Cardiac septum (tissue), 1 donor: ENCODE data around the gene TDRD10. TPM values are rescaled to one million over a fixed set of nuclear protein-coding genes. Genes with fewer than 3 reads are reported as not detected.
"Not testable (repeated sequence)": the region's sequence is repeated elsewhere in the genome, so short reads cannot be mapped to it uniquely, and the experiment has no call there.

Experiments
- DNase-seq: peaks from one replicate; pipeline ENCODE4 v3.0.0-alpha.2; 2020; ENCODE audit warnings: low spot score
- intact Hi-C: fragments of 100-400 bp; cut with DNase I; formaldehyde crosslinking; loops from one replicate; pipeline ENCODE4 v1.14.0; 2022
- total RNA-seq: library from RNA; stranded (reverse); fragmentation: NEBNext Ultra II Directional; extraction: Animal tissue kit (Norgen Biotek cat#: 25700); gene quantifications from one replicate; pipeline ENCODE4 v1.2.1, GENCODE V29; 2021
- donor health status: DM: no; HTN: no; CAD: no.

Gene TDRD10
- total RNA-seq, 1 donor from 2014 or later, result 5.0 TPM

DNA sequence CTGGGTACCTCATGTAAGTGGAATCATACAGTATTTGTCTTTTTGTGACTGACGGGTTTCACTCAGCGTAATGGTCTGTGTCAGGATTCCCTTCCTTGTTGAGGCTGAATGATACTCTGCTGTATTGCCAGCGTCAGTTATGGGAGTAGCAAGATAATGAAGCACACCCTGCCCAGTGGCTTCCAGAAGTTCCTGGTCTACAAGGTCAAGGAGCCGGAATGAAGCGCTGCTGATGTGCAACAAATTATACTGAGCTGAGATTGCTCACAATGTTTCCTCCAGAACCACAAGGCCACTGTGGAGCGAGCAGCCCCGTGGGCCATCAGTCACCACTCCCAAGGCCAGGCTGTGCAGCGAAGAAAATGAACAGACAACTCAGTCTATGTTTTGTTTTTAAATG is 24.0 kb upstream of the TDRD10 start:
- DNase-seq, result no peak
- intact Hi-C loops, result no loop called here

DNA sequence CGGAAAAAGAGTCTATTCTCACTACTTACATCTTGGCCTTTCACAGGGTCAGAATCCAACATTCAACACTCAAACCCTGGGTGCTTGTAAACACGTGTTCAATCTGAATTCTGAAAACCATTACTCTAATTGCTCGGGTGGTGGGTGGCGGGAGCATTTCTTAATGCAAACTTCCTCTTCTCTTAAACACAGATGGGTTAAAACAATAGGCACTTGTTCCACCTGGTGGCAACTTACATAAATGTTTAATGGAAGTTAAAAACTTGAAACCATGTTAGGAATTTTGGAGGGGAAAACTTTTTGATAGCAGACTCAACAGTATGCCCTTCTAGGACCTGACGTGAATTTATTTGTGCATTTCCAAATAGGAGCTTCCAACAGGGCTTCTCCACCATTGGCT is 23.4 kb upstream of the TDRD10 start:
- intact Hi-C loops, result no loop called here
- DNase-seq, result no peak

DNA sequence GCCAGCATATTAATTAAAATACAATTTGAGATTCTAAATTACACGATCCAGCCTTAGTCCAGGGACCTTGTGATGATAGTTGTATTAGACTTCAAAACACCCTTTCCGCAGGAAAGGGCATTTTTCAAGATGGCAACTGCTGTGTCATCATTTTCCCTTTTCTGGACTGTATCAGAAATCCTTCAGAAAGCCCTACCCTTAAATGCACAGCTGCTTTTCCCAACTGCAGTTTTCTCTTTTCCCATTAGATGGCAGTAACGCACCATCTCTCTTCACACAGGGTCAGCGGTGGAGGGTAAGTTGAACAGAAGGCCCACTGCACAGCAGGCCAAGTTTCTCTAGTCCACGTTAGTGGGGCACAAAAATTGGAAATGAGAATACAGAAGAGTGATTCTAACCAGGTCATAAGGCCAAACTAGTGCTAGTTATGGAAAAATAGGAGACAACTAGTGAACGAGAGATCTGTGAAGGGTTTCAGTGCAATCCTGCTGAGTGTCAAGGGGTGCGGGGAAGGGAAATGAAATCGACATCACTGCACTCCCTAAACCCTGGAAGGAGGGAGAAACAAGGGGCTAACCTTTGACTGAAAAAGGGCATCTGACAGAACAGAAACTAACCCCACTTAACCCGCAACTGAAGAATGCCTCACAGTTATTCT is 22.1 kb upstream of the TDRD10 start:
- DNase-seq, result no peak
- intact Hi-C loops, result loop anchor here (1.0 to 10.0 kb wide), 3 partner anchors 66 to 605 kb away; partner anchors contain the start of gene KCNN3

DNA sequence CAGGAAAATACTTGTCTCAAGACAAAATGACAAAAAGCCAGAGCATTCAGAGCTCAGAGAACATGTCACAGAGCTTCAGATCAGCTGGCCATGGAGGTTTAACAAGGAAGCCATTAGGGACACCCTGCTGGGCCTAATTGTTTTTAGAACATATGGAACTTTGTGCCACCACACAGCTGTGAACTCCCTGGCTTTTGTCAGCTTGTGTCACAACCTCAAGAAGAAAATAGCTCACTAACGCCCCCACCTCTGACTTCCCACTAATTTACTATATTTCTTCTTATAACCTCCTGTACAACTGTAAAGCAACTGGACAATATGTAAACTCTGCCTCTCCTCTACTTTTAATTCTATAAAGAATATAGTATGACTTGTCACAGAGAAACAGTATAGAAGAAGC is 21.0 kb upstream of the TDRD10 start:
- DNase-seq, result no peak
- intact Hi-C loops, result loop anchor here (10.0 kb wide), 2 partner anchors 394 to 604 kb away; partner anchors contain the start of gene KCNN3

DNA sequence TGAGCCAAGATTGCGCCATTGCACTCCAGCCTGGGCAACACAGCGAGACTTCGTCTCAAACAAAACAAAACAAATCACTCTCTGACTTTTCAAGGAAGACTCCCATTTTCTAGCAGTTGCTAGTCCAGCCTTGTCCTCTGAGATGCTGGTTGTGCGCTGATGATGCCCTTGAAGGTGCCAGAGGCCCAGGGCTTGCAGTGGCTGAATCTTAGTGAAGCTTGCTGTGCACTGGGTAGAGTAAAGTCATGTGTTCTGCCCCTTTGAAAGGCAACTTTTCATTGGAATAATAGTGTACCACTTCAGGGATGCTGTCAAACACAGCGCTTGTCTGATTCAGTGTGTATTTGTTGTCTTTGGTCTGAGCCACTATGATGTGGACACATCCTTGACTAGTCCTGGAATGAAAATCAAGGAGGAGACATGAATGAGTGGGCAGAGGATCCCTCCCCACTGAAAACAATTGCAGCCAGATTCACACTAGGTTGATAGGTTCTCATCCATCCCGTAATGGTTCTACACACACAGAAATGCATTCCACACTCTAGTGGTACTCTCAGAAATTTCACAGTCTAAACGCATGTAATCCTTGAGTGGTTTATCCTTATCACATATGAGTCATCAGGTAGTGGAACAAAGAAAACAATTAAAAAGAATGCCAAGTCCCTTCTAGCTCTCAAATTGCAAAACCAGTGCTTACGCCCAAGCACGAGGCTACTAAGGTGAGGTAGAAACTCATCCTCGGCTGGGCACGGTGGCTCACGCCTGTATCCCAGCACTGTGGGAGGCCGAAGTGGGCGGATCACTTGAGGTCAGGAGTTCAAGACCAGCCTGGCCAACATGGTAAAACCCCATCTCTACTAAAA is 17.8 kb upstream of the TDRD10 start:
- intact Hi-C loops, result loop anchor here (1.0 to 10.0 kb wide), 3 partner anchors 18 to 601 kb away; partner anchors contain the start of genes KCNN3, SHE and TDRD10
- DNase-seq, result no peak

DNA sequence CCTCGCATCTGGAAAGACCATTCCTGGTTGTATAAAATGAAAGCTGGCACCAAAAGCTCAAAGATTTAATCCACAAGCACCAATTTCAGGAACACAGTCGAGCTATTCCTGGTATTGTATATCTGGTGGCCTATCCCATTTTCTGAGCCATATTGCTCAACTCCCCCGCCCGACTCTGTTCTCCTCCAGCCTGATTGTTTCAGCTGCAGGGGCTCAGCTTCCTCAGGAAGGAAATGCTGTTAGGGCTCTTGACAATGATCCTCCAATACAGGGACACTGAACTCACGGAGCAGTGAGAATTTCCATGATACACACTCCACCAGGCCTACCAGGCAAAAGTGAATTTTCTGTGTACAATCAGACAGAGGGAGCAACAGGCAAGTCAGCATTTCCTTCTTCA is 16.9 kb upstream of the TDRD10 start:
- DNase-seq, result peak; percentile 82
- intact Hi-C loops, result loop anchor here (1.0 to 10.0 kb wide), 3 partner anchors 8 to 600 kb away; partner anchors contain the start of gene KCNN3

DNA sequence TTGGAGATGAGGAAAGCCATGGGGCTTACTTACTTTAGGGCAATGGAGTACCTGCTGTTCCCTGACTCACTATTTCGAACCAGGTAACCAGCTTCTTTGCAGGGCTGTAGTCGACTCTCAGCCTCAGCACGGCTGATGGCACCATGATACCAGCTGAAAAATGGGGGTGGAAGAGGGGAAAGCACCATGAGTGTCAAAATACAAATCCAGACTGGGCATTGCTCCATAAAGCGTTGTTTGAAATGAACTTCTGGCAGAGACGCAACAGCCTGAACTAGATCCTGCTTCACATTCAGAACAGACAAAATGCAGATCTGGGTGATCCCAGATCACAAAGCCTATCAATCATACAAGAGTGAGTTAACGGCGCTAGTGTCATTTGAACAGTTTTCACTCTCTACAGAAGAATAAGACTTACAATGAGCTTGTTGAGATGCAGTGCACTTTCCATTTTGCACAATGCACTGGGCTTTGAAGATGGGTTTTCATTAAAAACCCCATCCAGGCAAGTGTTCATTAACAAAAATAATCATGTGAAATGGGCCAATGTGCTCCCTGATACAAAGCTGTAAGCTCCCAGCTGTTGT is 16.0 kb upstream of the TDRD10 start:
- intact Hi-C loops, result loop anchor here (1.0 to 10.0 kb wide), 3 partner anchors 7 to 599 kb away; partner anchors contain the start of gene KCNN3
- DNase-seq, result no peak

DNA sequence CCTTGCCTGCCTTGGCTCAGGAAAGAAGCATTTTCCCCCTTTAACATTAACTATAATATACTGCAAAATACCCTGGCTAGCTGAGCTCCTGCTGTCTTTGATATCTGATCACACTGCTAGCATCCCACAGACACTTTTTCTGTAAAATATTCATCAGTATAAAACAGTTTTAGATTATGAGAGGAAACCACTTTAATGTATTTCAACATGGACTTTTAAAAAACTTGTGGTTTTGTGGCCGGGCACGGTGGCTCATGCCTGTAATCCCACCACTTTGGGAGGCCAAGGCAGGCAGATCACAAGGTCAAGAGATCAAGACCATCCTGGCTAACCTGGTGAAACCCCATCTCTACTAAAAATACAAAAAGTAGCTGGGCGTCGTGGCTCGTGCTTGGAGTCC is 15.3 kb upstream of the TDRD10 start:
- DNase-seq, result not testable (repeated sequence)
- intact Hi-C loops, result loop anchor here (10.0 kb wide), 2 partner anchors 388 to 598 kb away; partner anchors contain the start of gene KCNN3

DNA sequence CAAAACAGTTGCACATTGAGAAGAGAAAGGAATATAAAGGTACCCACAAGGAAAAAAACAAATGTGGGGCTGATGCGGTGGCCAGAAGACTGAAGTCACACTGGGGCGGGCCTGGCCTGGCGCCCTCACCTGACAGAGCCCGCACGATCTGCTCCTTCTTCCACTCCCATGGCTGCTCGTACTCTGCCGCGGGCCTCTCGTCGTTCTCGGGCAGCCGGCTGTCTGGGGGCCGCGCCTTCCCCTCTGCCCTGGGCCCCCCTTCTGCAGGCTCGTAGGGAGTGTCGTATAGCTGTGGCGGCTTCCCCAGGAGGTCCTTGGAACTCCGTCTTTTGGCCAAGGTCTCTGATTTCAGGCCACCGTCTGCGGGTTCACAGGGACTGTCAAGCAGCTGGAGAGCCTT is 13.1 kb upstream of the TDRD10 start:
- intact Hi-C loops, result loop anchor here (10.0 kb wide), 2 partner anchors 386 to 596 kb away; partner anchors contain the start of gene KCNN3
- DNase-seq, result no peak

DNA sequence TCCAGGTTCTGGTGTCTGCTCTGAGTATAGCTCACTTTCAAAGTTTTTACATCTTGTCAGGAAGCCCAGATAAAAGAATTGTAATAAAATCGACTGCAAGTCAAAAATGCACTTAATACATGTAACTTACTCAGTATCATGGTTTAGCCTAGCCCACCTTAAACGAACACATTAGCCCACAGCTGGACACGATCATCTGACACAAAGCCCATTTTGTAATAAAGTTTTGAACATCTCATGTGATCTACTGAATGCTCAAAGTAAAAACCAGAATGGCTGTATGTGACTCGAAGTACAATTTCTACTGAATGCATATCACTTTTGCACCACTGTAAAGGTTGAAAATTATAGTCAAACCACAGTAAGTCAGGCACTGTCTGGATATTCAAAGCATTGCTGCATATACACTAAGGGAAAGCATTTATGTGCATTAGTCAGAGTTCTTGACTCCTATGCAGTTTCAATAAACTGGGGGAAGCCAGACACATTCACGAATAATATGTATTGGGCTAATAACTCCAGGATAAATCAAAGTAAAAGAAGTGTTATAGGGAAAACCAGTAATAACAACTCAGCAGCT is 12.2 kb upstream of the TDRD10 start:
- intact Hi-C loops, result loop anchor here (10.0 kb wide), 2 partner anchors 385 to 595 kb away; partner anchors contain the start of gene KCNN3
- DNase-seq, result no peak

DNA sequence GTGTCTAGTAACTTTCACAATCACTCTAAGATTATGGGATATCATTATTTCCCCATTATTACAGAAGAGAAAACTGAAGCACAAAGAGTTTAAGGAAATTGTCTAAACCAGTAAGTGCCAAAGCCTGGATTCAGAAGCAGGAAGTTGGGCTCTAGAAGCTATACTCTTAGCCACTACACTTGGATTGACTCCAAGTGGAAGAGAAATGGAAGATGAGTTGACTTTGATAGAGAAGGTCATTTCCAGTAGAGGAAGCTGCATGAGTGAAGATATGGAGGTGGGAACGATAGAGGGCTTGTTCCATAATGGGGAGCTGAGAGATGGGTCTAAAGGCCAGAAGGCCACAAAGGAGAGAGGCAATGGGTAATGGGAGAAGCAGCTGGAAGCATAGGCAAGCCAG is 11.7 kb upstream of the TDRD10 start:
- no peak for DNase-seq
- intact Hi-C loops, result no loop called here

DNA sequence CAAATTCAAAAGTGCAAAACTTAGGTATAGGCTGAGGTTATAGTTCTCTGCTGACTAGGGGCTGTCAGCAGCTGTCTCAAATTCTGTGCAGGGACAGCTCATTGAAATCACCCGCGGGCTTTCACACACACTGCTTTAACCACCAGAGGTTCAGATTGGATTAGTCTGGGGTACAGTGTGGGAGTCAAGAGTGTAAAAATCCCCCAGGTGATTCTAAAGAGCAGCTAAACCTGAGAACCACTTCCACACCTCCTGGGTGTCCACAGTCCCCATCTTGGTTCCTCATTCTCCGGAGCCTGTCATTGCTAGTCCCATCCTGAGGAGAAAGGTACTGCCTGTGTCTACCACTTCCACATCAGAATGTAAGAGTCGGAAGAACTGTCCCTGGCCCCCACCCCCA is 9.9 kb upstream of the TDRD10 start:
- intact Hi-C loops, result no loop called here
- DNase-seq, result no peak

DNA sequence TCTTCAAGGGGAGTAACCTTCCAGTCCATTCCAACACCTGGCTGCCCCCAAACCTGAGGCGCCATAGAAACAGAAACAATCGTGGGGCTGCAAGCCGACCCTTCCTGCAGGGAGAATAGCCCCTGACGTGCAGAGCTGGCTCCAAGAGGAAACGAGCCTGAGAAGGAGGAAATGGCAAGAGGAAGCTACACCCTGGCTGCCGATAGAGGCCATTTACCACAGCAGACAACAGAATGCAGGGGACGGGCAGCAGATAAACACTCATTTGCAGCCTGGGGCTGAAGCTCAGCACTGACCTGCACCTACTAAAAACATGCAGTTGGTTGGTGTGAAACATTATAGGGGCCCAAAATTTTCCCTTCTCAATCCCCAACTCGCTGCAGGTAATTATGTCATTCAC is 8.7 kb upstream of the TDRD10 start:
- intact Hi-C loops, result loop anchor here (1.0 kb wide), 1 partner anchor 8 kb away; no protein-coding TSS in a partner anchor
- peak; percentile 85 for DNase-seq

DNA sequence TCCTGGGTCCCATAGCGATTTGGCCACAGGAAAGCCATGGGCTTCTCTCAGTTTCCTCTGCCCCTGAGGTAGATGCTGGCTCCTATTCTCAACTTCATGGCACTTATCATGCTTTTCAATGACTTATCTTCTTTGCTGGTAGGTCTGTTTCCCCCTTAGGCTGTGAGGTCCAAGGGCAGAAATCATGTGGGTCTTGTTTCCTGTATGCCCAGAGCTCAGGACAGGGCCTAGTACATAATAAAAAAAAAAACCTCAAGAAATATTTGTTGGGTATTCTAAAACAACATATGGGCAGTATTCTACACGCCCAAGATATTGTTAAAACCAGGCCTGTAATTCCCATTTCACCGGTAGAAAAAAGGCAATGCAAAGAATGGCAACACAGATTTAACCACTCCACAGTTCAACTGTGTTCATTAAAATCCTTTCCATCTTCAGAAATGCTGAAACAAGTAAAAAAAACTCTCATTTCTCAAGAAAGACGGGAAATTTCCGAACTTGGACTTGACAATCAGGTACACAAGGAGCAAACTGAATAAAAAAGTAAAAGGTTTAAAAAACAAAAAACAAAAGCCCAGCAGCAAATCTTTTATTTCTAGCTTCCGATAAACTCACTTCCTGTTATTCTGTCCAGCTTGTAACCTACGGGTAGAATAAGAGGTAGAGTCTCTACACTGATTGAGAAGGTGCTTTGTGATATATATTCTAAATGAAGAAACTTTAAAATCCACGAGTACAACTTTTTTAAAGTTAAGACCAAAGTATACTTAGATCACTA is 6.3 kb upstream of the TDRD10 start:
- DNase-seq, result no peak
- intact Hi-C loops, result no loop called here

DNA sequence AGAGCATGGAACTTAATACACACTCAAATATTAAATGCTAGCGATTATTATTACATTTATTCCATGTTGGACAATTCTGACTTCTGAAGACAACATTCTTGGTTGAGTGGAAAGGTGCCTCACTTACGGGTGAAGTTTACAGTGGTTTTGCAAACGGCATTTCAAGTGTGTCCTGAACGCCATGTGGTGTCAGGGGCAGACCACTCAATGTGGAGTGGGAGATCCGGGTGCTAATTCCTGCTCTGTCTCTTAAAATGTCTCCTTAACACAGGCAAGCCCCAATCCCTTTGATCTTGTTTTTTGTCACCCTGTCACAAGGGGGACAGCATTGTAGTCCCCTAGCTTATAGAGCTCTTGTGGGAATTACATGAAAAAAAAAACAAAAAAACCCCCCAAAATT is 5.6 kb upstream of the TDRD10 start:
- DNase-seq, result no peak
- intact Hi-C loops, result no loop called here

DNA sequence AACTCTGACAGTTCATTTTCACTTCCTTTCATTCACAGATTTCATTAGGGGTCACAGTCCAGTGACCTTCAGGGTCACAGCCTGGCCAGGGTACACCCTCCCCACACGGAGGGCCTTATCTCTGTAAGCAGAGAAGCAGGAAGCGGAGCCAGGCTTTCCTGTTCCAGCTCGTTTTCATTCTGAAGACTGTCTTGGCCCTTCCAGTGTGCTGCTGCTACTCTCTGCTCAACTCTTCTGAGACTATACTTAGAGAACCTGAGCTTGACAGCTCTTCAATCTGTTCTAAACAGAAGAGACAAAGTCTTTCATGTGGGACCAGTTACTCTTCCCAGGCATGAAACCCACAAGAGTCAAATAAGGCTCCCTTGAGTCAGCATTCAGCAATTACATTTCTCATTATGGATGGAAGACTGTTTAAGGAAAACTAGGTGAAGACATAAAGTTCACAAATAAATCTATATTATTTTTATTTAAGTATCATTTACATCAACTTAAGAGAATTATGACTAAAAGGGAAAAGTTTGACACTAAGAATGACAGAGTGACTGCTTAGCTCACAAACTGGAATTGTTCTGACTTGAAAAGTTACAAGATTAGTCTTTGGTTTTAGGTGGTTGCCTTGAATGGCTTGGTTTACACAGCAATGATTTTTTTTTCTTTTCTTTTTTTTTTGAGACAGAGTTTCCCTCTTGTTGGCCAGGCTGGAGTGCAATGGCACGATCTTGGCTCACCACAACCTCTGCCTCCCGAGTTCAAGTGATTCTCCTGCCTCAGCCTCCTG is 4.8 kb upstream of the TDRD10 start:
- no peak for DNase-seq

DNA sequence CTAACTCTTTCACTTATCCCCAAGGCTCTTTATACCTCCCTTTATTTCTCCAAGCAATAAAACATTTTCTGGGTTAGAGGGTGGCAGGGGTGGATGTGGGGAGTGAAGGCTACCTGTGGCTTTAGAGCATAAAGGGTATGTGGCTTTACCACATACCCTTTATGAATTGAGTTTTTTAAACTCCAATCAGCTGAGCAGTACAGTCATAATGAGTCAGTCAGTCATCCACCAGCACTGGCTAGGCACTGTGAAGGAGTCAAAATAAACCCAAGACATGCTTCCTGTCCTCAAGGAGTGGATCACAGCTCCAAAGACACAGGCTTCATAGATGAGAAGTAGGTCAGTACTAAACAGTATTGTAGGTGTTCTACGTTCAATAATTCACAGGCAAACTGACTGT is 2.6 kb upstream of the TDRD10 start:
- intact Hi-C loops, result no loop called here
- DNase-seq, result no peak

More for the DNA sequence above, 4.8 kb upstream of the TDRD10 start:
- intact Hi-C loops, result no loop called here

DNA sequence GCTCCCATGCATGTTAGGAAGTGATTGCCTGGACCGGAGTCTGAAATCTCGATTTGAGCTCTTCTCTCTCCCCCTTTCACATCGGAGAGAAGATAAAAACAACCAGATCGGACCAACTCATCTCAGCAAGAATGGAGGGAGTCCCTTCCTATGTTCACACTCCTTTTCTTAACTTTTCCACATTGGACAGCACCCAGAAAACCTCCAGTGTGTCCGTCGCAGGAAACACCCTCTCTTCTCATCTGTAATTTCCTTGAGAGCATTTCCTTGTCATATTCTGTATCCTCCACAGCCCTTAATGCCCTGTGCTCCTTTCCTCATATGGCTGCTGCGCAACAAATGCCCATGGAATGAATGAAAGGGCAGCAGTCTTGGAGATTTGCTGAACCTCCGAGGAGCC is 1.5 kb upstream of the TDRD10 start:
- intact Hi-C loops, result no loop called here
- DNase-seq, result no peak
